T-helper 2 cell treated with Interferon-gamma antibody and Interleukin-4, amounts not matched to agents 100 ng/mL and 5 ng/mL, for 36 hours (primary cell): ENCODE measurements around the gene CHI3L1. TPM values are rescaled to one million over a fixed set of nuclear protein-coding genes. Genes with fewer than 3 reads are reported as not detected.
"Not testable (repeated sequence)": the region's sequence is repeated elsewhere in the genome, so short reads cannot be mapped to it uniquely, and the experiment has no call there.

Source experiments
- intact Hi-C: fragments of 100-400 bp; cut with micrococcal nuclease; formaldehyde crosslinking; loops from one replicate; pipeline ENCODE4 v1.15.1; 2023
- total RNA-seq: library from RNA; stranded (reverse); gene quantifications from 2 replicates; pipeline ENCODE4 v1.2.3, GENCODE V29; 2022

The CHI3L1 gene
- total RNA-seq = not detected in 2 replicates

DNA sequence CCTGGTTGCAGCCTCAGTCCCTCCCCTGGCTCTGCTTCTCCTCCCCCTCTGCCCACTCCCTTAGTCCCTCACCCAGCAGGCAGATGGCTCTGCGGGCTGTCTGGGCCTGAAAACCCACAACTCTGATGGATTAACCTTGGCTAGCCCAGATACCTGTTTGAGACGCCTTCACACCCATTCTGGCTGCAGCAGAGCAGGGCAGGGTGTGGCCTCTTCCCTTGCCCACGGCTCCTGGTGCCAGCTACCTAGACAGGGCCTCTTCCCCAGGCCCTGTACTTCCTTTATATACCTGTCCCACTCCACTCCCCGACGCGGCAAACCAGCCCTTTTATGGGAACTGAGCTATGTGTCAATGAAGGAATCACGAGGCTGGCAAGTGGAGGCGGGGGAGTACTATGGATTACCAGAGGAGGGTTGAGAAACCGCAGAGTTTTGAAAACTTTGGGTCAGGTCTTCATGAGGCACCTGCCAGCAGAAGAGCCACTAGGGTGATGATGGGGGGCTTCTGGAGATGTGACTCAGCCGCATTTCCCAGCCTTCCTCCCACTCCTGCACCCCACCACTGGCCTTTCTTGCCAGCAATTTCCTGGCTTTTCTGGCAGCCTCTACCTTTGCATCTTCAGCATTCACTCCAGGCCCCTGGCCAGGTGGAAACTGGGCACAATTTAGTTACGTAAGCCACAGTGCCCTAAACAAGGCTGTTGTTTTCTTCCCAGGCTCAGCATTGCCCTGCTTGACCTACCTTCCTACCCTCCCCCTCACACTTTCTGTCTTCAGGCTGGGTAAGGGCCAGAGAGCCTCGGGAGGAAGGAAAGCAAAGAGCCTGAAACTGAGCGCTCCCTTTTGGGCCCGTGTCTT, at the start of gene CHI3L1:
Gene CHI3L1 (minus strand): TSS at position 259 of the 858 bp plus-strand sequence. CDS start 81 bp downstream, at position 178.
- intact Hi-C loops = no loop called here

DNA sequence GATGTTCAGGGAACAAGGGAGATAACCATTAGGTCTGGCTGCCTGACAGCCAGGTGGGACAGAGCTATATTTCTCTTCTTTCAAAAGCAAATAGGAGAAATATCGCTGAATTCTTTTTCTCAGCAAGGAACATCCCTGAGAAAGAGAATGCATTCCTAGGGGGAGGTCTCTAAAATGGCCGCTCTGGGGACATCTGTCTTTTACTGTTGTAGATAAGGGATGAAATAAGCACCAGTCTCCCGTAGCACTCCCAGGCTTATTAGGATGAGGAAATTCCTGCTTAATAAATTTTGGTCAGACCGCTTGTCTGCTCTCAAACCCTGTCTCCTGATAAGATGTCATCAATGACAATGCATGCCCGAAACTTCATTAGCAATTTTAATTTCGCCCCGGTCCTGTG, 48.4 kb upstream of the CHI3L1 start:
- intact Hi-C loops = not testable (repeated sequence)

DNA sequence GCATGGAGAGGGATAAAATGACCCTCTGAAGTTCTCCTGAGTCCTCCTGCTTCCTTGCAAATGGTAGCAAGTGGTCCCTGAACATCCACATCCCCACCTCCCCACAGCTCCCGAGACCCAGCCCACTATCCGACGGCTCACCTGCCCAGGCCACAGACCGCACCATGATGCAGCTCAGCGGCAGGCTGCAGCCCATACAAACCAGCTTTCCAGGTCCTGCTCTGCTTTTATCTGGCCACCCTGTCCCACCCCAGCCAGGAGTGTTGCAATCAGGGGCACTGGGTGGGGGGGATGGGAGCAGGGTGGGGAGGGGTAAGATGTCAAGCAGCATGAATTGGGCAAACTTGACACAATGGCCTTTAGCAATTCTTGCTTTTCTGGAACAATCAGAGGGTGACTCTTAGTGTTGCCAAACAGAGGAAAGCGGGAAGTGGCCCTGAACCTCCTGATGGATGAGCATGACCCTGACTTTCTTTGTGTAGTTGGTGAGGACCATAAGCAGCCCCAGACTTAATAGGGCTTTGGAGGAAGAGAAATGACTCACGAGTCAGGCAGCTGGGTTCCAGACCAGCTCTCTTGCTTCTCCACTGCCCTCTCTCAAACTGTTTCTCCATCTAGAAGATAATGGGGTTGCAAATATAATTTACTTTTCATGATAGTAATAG, 43.1 kb upstream of the CHI3L1 start, which contains the start of gene CHIT1:
Gene CHIT1 (minus strand): TSS at position 203 of the 665 bp plus-strand sequence. CDS start 37 bp downstream, at position 166.
- intact Hi-C loops = no loop called here

DNA sequence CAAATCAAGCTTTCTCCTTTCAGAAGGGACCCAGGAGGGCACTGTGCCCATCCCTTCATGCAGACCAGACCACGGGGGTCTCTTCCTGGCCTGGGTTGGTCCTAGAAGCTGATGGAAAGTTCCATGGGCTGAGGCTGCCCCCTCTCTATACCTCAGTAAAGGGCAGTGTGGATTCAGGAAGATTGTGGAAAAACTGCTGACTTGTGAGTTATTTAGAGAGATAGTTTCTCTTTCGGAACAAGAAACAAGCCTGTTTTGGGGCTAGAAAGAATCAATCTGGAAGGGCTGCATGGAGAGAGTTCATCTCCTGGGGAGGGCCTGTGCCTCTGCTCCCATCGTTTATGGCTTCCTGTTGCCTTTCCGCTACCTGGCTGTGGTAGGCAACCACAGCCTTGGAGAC, 42.2 kb upstream of the CHI3L1 start:
- intact Hi-C loops = no loop called here

DNA sequence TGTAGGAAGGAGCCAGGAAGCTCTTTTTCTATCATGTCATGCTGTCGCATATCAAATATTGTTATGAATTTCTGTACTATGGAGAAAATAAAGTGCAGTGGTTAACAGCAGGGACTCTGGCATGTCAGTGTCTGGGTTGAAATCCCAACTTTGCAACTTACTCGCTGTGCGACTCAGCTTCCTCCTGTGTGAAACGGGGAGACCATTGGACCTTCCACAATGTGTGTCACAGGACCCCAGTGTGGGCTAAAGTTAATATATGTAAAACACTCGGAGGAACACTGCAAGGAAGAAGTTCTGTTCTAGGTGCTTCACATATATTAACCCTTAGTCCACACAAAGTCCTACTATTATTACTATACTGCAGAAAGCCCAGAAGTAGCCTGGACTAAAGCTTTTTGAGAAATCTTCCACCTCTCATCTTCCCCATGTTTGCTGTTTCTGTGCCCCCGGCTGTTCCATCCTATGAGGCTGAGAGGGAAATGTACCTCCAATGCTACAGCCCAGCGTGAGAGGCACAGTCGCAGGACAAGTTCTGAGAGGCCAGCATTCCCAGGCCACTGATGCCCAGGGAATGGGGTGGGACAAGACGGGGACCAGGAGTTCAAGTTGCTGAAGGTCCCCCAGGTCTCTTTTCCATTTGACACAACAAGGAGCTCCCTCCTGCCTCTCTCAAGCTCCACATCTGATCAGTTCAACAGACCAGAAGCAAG, 41.0 kb upstream of the CHI3L1 start:
- intact Hi-C loops = no loop called here

DNA sequence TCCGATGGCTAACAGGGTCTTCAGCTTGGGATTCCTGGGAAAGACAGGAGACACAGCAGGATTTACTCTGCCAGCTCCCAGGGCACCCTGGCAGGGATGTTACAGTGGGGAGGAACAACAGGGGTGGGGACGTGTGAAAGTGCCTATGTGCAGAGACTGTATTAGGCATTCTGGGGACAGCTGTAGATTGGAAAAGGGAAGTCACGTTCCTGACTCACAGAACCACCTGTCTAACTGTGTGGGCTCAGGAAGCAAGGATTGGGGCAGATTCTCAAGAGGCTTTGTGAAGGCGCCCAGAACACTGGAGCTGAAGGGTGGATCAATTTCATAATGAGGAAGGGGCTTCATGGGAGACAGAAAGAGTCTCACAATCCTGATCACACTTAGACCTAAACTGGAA, 38.6 kb upstream of the CHI3L1 start:
- intact Hi-C loops = no loop called here

DNA sequence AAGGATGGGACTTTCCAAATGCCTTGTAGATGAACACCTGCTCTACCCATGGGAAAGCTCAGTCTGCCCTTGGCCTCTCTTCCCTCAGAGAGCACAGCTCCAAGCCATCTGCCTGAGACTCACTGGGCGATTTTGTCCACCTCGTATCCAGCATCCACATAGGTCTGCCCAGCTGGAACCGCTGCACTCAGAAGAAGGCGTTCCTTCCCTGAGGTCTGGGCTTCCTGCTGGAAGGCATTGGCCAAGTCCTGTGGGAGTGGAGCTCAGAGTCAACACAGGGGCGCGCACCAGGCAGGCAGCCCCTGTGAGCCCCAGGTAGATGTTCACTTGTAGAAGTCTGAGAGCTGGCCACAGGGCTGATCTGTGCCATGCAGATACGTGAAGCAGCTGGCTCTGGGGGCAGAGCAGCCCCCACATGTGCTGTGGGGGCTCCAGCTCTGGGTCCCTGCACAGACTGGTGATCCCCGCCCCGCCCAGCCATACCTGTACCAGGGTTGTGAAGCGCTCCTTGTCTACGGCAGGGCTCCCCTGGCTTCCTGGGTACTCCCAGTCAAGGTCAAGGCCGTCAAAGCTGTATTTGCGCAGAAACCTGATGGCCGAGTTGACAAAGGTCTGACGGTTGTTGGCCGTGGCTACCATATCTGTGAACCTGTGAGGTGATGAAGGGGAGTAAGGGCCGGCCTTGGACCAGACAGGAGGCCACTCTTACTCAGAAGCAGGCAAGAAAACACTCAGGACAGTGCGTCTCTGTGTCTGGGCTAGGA, 36.7 kb upstream of the CHI3L1 start:
- intact Hi-C loops = no loop called here

DNA sequence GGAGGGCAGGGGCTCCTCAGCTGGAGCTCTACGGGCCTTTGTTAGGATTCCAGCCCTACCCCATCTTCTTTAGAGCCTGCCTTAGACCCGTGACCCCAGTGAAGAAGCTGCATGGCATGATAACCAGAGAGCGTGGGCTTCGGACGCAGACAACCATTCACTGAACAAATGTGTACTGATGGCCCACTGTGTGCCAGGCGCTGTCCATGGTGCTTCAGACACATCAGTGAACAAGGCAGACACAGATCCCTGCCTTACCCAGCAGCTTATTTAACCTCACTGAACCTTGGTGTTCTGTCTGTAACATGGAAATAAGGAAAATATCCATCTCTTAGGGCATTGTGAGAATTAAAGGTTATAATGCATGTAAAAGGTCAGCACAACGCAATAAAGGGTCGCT, 33.4 kb upstream of the CHI3L1 start:
- intact Hi-C loops = loop anchor here (5.0 kb wide), 1 partner anchor 103 kb away; no protein-coding TSS in a partner anchor

DNA sequence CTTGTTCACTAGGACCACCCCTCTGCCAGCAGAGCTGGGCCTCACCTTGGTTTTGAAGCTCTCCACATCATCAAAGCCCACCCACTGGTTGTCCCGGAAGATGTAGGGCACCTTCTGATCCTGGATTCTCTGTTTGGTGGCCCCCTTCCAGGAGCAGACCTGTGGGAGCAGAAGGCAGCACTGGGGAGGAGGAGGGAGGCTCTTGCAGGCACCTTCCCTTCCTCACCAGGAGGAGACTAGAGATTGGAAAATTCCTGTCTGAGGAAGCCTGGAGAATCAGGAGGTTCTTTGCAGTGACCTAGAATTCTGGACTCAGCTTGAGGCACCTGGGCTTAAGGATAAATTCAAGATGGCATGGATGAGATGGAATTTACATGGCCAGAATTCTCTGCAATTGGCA, 32.7 kb upstream of the CHI3L1 start:
- intact Hi-C loops = loop anchor here (5.0 kb wide), 1 partner anchor 102 kb away; no protein-coding TSS in a partner anchor

DNA sequence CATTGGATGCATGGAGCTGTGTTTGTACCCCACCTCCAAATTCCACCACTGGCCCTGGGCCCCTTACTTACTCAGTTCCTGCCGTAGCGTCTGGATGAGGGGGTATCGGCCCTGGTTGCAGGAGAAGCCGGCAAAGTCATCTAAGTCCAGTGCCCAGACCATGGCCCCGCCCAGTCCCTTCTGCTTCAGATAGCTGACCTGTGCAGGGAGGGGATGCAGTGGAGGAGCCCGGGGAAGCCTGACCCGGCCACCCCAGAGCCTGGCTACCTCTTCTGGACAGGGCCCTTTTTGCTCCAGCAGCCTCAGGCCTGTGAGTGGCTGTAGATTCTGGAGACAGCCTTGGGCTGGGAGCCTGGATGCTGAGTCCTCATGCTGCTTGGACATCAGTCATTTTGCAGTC, 31.2 kb upstream of the CHI3L1 start:
- intact Hi-C loops = loop anchor here (5.0 kb wide), 1 partner anchor 100 kb away; no protein-coding TSS in a partner anchor

DNA sequence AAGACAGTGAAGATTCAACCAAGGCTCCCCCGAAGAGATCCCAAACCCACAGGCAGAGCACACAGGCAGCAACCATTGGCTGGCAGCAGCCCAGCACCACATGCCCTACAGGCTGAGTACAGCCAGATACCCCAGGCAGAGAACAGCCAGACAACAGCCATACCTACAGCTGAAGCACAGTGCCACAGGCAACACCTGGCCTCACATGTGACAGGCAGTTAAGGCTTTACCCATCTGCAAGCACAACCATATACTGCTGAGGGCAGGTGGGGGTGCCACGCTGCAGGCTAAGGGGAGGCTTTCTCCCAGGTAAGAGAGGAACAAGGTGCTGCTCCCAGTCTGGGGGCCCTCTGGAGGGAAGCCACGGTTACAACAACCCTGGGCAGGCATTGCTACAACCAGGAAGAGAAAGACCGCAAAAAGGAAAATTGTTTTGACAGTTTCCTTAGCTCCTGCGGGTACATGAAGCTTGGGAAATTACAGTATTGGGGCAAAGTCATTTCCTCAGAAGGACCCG, 30.7 kb upstream of the CHI3L1 start:
- intact Hi-C loops = loop anchor here (5.0 kb wide), 1 partner anchor 100 kb away; no protein-coding TSS in a partner anchor

DNA sequence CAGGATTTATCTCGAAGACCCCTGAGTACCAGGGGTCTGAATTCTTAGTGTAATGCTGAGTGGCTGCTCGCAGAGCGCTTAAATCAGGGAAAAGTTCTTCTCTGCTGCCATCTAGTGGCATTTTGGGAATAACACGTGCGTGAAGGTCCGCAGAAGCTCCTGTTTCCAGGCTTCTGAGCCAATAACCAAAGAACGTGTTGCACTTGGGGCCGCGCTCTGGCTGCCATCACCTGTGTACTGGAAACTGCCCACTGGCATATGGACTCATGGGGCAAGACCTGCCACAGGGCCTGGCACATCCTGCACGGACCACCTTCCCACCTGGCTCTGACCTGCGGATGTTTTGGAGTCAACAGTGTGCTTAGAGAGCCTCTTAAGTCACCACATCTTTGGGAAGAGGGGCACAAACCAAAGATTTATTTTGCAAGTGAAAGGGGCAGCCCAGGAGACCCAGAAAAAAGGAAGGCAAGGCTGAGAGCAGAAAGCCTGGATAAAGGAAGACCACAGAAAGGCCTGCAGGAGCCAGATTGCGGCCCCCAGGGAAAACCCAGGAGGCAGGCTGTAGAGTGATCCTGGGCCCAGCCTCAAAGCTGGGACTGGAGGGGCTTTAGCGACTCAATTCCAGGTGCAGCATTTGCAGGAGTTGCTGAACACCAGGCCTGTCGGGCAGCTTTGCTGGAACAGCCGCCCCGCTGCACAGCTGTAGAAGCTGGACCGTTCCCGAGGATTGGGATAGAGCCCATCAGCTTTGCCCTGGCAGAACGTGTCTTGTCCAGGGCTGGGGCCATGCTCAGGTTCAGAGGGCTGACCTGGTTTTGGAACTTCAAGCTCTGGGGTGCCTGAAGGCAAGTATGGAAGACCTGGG, 30.0 kb upstream of the CHI3L1 start:
- intact Hi-C loops = loop anchor here (1.0 to 5.0 kb wide), 2 partner anchors 99 to 177 kb away; no protein-coding TSS in a partner anchor

DNA sequence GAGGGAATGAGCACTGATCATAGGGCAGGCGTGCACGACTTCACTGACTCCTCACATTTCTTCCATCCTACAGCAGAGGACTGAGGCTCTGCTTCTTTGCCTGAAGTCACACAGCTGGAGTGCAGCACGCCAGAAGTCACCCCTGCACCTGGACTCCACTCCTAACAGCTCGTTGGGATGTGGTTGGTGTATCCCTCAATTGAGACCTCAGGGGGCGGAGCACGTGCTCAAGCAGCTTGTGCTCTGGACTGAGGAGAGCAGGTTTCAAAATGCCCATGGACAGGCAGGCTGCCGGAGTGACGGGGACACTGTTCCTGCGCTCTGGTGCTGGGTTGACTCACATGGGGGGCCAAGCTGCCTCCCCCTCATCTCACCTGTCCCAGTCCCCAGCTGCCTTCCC, 29.1 kb upstream of the CHI3L1 start:
- intact Hi-C loops = loop anchor here (5.0 kb wide), 1 partner anchor 98 kb away; no protein-coding TSS in a partner anchor

DNA sequence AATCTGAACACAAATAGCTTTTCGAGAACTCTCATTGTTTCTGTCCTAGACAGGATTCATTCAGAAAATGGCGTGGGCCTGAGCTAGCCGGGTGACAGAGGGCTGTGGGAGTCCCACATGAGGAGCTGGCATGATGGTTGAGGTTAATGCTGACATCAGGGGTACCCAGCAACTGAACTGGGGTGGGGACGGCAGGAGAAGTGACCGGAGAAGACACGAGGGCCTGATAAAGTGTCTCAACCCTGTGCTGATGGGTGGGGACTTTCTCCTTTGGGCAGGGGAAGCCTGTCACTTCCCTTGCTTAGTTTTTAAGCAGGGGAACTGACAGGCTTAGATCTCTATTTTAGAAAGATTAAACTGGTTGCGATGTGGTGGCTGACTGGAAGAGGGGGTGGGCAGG, 28.4 kb upstream of the CHI3L1 start:
- intact Hi-C loops = loop anchor here (5.0 kb wide), 1 partner anchor 98 kb away; no protein-coding TSS in a partner anchor

DNA sequence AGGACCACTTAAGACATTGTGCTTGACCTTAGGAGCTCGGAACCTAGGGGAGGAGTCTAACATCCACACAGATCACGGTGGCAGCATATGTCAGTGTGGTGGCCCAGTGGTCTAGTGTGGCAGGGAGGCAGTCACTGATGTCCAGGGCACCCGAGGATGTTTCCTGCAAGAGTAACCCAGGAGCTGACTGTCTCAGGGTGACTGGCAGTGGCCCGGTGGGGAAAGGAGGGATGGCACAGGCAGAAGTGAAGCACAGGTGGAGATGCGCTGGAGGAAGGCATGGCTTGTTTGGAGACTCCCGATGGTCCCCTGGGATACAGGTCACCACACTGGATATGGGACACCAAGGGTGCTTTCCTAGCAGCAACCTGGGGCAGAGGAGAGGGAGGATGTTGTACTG, 26.6 kb upstream of the CHI3L1 start:
- intact Hi-C loops = no loop called here

DNA sequence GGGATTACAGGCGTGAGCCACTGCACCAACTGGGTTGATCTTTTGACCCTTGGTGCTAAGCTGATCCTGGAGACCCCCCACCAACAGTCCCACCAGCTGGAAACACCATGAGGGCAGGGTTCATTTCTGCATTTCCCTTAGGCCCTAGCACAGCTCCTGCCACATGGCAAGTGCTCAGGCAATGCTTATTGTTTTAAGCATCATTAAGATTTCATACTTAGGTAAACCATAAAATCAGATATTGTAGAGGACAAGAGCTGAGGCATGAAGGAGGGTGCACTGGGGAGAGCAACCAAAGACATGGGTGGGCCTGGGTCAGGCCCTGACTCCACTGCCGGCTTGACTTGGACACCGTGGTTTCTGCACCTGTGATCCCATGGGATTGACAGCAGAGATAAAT, 25.3 kb upstream of the CHI3L1 start:
- intact Hi-C loops = no loop called here

DNA sequence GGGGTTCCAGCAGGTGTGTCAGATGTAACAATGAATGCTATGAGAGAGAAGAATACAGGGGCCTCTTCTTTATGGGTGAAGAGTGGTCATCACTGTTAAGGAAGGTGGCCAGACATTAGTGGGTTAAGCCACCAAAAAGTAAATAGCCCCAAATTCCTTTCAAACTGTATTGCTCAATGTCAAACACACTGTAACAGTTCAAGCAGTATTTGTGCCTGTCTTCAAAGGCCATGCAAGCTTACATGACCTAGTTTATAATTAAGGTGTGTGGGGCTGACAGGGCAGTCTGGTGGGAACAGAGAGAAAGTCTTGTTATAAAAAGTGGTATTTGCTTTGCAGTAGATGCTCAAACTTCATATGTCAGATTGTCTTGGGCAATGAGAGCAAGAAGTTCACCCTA, 24.5 kb upstream of the CHI3L1 start:
- intact Hi-C loops = no loop called here

DNA sequence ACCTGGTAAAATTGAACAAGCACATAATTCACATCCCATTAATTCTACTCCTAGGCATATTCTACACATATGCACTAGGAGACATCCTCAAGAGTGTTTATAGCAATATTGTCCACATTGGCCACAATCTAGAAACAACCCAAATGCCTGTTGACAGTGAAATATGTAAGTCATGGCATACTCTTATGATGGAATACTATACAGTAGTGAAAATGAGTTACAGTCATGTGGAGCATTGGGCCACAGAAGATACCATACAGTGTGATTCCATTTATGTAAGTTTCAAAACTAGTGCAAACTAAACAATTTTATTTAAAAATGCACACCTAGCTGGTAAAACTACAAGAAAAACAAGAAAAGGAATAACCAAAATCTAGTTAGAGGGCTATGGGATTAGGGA, 23.8 kb upstream of the CHI3L1 start:
- intact Hi-C loops = no loop called here

DNA sequence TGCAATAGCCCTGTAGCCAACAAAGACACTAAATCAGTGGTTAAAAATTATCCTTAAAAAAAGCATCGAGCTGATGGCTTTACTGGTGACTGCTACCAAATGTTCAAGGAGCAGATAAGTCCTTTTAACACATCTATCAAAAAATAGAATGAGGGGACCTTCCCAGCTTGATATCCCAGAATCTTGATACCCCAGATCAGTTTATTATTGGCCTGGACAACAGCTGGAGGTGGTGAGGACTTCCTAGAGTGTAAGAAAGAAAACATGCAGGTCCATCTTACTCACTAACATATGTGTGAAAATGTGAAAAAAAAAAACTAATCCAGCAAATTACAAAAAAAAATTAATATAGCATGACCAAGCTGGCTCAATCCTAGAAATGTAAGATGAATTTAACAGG, 21.7 kb upstream of the CHI3L1 start:
- intact Hi-C loops = no loop called here

DNA sequence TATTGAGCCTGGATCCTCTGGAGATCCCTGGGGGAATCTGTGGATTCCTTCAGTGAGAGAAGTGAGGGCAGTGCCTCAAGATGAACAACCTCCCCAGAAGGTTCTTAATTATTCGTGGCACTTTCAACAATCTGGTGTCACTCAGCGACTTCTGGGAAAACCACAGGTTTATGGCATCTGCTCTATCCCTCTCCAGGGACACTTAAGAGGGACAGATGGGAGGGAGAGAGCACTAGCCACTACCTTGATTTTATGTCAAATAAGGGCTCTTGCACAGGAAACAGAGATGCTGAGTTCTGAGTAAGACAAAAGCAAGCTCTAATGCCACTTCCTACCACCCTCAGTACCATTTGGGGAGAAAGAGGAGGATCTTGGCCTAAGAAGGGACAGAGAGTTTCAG, 21.2 kb upstream of the CHI3L1 start:
- intact Hi-C loops = no loop called here
